Effector memory CD8-positive, alpha-beta T cell (primary cell): ENCODE measurements around the gene SERPINA5.

Experiments
- ATAC-seq: fragments of 150-1000 bp; cut with Tn5 transposase; replicated peaks from 2 replicates; pipeline ENCODE4 v1.10.0; 2021; ENCODE audit warnings: mild to moderate bottlenecking, moderate library complexity
- DNase-seq, 3 experiments: peaks; one replicate each; pipeline ENCODE4 v3.0.0; 2021
- H3K27ac Mint-ChIP-seq, 2 donors: one replicate each; pipeline ENCODE4 v1.8.0; 2022; ENCODE audit warnings: mild to moderate bottlenecking in 2 of 2, mixed read lengths in 2 of 2, moderate library complexity in 2 of 2
- H3K27me3 Mint-ChIP-seq, 2 donors: one replicate each; pipeline ENCODE4 v1.8.0; 2022; ENCODE audit warnings: mixed read lengths in 2 of 2
- H3K36me3 Mint-ChIP-seq: one replicate; pipeline ENCODE4 v1.8.0; 2022; ENCODE audit warnings: mild to moderate bottlenecking, moderate library complexity, mixed read lengths; ENCODE audit not compliant: insufficient read depth
- H3K4me1 Mint-ChIP-seq, 2 donors: one replicate each; pipeline ENCODE4 v1.8.0; 2022; ENCODE audit warnings: low read depth in 2 of 2, mixed read lengths in 2 of 2
- H3K4me3 Mint-ChIP-seq, 2 donors: one replicate each; pipeline ENCODE4 v1.8.0; 2022; ENCODE audit warnings: mild to moderate bottlenecking in 2 of 2, mixed read lengths in 2 of 2, moderate library complexity in 2 of 2
- H3K9me3 Mint-ChIP-seq, 2 donors: one replicate each; pipeline ENCODE4 v1.8.0; 2022; ENCODE audit warnings: mixed read lengths in 2 of 2

The SERPINA5 gene

DNA sequence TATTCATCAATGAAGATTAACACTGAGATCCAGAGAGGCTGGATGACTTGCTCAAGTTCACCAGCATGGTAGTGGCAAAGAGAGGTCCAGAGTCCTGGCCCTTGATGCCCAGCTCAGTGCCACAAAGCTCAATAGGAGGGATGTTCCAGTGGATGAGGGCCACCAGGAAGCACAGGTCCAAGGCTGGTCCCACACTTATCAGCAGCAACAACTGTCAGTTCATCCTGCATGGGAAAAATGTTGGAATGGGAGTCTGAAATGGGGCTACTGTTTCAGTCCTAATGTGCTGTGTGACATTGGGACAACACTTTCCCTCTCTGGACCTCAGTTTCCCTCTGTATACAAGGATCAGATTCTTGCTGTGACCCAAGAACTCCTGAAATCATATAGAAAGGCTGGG lies 11.2 kb downstream of the SERPINA5 start:
- no peaks in the 10 kb centered on the region for H3K4me1 Mint-ChIP-seq
- DNase-seq (no peak), ATAC-seq (no peak)
- peaks cover 3 to 9% of the 10 kb centered on the region in 2 donors for H3K9me3 Mint-ChIP-seq
- no peak overlapping the region for H3K4me3 Mint-ChIP-seq
- no peaks in the 10 kb centered on the region for H3K36me3 Mint-ChIP-seq
- no peak overlapping the region for H3K27ac Mint-ChIP-seq
- H3K27me3 Mint-ChIP-seq, result peaks cover 18 to 26% of the 10 kb centered on the region in 2 donors

DNA sequence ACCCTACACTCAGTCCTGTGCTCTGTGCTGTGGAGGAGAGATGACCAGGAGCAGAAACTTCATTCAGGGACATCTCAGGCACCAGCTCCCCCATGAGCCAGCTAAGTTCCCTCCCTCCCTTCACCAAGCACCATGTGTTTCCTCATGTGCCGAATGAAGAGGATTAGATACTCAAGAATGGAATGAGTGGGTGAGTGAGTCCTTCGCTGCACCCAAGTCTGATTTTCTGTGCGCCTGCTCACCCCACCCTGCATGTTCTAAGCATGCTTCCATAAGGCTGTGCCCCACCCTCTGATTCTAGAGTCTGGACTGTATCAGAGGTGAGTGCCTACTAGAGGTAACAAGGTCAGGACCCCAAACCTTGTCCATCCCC lies 12.1 kb downstream of the SERPINA5 start:
- DNase-seq (no peak), ATAC-seq (no peak)
- Mint-ChIP-seq H3K27me3 (peaks cover 18 to 24% of the 10 kb centered on the region in 2 donors), H3K27ac (no peak overlapping the region), H3K9me3 (peaks cover 3 to 9% of the 10 kb centered on the region in 2 donors), H3K36me3 (no peaks in the 10 kb centered on the region), H3K4me3 (no peak overlapping the region), H3K4me1 (no peaks in the 10 kb centered on the region)

DNA sequence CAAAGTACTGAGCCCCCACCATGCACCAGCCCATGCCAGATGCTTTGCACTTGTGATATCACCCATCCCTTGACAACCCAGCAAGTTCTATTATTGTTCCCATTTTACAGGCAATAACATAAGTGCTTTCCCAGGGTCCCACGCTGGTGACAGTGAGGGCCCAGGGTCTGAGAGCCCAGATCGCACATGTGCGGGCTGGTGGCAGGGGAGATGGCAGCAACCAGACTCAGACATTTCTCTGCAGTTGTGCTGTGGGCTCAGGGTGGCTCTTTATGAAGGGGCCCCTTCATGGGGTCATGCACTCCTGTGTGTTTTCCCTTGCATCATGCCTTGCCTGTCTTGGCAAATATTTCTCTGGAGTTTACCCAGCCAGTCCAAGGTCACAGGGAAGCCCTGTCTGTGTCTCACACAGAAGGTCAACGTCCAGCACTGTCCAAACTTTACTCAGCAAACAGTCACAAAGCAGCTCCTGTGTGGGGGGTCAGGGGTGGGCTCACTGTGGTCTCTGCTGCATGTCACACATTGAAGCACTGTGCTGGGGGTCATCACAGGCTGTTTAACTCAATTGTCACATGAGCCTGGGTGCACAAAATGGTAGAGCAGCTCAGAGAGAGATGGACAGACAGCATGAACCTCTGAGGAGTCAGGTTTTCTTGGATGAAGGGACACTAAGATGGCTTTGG lies 12.7 kb downstream of the SERPINA5 start:
- H3K27ac Mint-ChIP-seq, result no peak overlapping the region
- ATAC-seq, result no peak
- no peaks in the 10 kb centered on the region for H3K36me3 Mint-ChIP-seq
- H3K4me3 Mint-ChIP-seq, result no peak overlapping the region
- no peak for DNase-seq
- H3K9me3 Mint-ChIP-seq, result peaks cover 3 to 9% of the 10 kb centered on the region in 2 donors
- H3K4me1 Mint-ChIP-seq, result no peaks in the 10 kb centered on the region
- peaks cover 22 to 28% of the 10 kb centered on the region in 2 donors for H3K27me3 Mint-ChIP-seq

DNA sequence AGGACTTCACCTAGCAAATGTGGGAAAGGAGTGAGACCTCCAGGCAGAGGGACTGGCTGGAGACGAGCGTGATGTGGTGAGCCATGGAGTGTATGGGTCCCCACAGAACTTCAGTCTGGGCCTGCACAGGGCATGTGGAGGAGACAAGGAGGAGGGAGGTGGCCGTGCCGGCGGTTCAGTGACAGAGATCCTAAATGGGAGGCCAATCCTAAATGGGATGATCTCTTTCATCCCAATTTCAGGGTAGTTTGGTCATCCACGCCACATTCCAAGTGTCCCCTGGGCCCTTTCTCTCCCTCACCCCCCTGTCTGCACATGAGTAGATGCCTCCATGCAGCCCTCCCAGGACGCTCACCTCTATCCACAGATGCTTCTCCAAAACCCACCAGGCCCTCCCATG lies 13.2 kb downstream of the SERPINA5 start:
- H3K27ac Mint-ChIP-seq, result no peak overlapping the region
- peaks cover 3 to 9% of the 10 kb centered on the region in 2 donors for H3K9me3 Mint-ChIP-seq
- ATAC-seq (no peak), DNase-seq (no peak)
- no peak overlapping the region for H3K4me3 Mint-ChIP-seq
- H3K36me3 Mint-ChIP-seq, result no peaks in the 10 kb centered on the region
- H3K27me3 Mint-ChIP-seq, result peaks cover 25 to 33% of the 10 kb centered on the region in 2 donors
- H3K4me1 Mint-ChIP-seq, result no peaks in the 10 kb centered on the region

DNA sequence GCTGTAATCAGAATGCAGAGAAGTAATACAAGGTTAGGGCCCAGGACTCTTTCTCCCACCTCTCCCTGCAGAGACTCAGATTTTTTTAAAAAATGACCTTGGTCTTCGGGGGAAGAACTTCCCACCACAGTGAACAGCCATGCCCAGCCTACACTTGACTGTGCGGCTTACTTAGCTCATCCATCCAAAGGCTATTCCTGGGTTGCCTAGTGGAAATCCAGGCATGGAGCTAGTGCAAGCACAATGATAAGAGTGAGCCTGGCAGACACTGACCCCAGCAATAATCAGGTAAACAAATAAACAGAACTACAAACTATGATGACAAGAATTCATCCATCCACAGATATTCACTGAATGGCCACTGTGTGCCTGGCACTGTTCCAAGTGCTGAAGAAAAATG lies 14.7 kb downstream of the SERPINA5 start:
- peaks cover 28 to 42% of the 10 kb centered on the region in 2 donors for H3K27me3 Mint-ChIP-seq

DNA sequence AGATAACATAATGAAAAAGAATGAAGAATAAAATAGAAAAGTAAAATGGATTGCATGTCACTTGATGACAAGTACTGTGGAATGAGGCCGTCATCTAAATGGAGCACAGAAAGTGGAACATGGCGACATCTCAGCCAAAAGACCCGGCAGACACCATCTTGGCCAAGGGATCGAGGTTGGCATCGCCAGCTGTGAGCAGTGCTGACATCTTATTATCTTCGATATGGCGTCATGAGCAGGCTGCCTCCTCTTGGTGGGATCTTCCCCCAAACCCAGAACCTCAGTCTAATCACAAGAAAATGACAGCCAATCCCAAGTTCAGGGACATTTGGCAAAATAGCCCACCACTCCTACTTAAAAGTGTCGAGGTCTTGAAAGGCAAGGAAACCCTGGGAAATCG lies 15.1 kb downstream of the SERPINA5 start:
- Mint-ChIP-seq H3K36me3 (no peaks in the 10 kb centered on the region), H3K9me3 (no peaks in the 10 kb centered on the region), H3K4me3 (no peak overlapping the region), H3K27me3 (peaks cover 32 to 42% of the 10 kb centered on the region in 2 donors), H3K27ac (no peak overlapping the region), H3K4me1 (no peaks in the 10 kb centered on the region)
- DNase-seq (no peak), ATAC-seq (no peak)

More for the DNA sequence above, 14.7 kb downstream of the SERPINA5 start:
- ATAC-seq, result no peak
- Mint-ChIP-seq H3K9me3 (peaks cover 3 to 4% of the 10 kb centered on the region in 2 donors), H3K4me3 (no peak overlapping the region), H3K4me1 (no peaks in the 10 kb centered on the region), H3K36me3 (no peaks in the 10 kb centered on the region), H3K27ac (no peak overlapping the region)
- no peak for DNase-seq

DNA sequence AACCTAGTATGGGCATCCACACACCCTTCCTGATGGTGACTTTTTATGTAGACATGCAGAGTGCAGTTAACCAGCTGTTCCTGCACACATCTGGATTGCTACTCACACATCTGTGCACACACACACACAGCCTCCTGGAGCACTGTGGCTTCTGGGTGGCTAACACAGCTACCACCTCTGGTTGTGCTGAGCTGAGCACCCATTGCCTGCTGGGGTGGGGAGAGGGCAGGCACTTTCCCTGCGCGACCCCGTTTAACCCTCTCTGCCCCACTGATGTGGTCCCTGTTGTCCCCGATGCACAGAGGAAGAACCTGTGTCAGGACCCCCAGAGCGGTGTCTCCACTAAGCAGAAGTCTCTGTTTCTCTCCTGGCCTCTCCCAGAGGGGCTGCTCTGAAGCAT lies 16.6 kb downstream of the SERPINA5 start:
- no peak for ATAC-seq
- Mint-ChIP-seq H3K27me3 (peaks cover 32 to 42% of the 10 kb centered on the region in 2 donors), H3K36me3 (no peaks in the 10 kb centered on the region), H3K27ac (no peak overlapping the region), H3K4me3 (no peak overlapping the region), H3K9me3 (no peaks in the 10 kb centered on the region), H3K4me1 (no peaks in the 10 kb centered on the region)
- no peak for DNase-seq

DNA sequence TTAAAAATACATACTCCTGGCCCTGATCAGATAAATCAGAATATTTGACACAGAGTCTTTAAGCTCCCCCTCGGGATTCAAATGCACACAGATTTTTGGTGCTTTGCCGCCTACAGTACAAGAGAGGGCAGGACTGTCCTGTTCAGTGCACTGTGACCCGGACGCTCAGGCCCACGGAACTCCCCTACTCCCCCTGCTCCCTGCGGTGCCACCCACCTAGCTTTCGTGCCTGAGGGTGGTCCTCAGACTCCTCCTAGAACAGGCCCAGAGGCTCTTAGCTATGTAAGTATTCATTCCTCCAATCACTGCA lies 17.2 kb downstream of the SERPINA5 start:
- Mint-ChIP-seq H3K36me3 (no peaks in the 10 kb centered on the region), H3K4me1 (no peaks in the 10 kb centered on the region), H3K9me3 (no peaks in the 10 kb centered on the region), H3K27ac (no peak overlapping the region), H3K27me3 (peaks cover 32 to 42% of the 10 kb centered on the region in 2 donors), H3K4me3 (no peak overlapping the region)
- ATAC-seq, result no peak
- no peak for DNase-seq

DNA sequence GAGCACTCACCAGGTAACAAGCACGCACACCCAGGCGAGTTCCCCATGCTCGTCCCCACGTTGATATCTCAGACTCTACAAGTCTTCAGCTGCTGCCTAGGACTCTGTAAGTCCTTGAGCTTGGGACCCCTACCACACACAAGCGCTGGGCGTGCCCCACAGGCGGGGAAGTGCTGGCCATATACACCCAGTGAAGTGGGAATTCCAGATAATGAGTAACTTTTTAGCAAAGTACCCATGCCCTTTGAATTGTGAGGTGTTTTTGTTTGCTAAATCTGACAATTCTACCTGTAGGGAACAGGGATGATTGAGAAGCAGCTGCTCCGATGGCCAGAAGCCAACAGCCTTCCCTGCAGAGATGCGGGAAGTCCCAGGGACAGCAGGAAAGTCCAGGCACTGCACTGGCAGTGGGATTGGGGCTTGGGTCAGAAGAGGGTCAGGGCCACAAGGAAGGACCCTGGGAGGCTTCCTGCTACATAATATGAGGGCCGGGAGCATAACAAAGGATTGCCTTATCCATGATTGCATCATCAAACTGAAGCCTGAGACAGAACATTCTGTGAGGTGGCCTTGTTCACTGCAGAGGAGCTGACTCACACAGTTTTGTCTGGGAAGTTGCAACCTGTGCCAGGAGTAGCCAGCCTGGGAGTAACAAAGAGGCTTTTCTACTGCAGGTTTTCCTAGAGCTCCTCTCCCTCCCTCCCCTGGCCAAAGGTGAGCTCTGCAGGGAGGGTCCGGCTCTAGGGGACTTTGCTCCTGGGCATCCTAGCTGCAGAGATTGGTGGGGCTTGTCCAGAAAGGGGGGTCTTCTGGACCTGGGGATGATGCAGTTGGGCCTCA lies 17.8 kb downstream of the SERPINA5 start:
- no peaks in the 10 kb centered on the region for H3K9me3 Mint-ChIP-seq
- ATAC-seq (no peak), DNase-seq (no peak)
- H3K27me3 Mint-ChIP-seq, result peaks cover 32 to 40% of the 10 kb centered on the region in 2 donors
- no peak overlapping the region for H3K27ac Mint-ChIP-seq
- H3K36me3 Mint-ChIP-seq, result no peaks in the 10 kb centered on the region
- no peak overlapping the region for H3K4me3 Mint-ChIP-seq
- no peaks in the 10 kb centered on the region for H3K4me1 Mint-ChIP-seq

DNA sequence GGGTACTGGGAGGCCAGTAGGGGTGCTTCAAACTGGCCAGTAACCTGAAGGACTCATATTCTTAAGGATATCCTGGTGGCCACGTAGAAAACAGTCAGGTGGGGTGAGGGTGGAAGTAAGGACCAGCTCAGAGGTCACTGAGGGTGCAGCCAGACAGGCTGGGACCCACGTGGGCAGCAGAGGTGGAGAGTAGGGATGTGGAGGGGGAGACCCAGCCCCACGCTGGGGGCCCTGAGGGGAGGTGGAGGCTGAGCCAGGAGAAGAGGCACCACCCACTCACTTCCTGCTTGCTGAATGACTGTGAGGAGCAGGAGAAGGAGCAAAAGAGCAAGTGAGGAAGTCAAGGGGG lies 18.4 kb downstream of the SERPINA5 start:
- H3K27me3 Mint-ChIP-seq, result peaks cover 32 to 34% of the 10 kb centered on the region in 2 donors
- no peaks in the 10 kb centered on the region for H3K36me3 Mint-ChIP-seq
- H3K4me1 Mint-ChIP-seq, result no peaks in the 10 kb centered on the region
- H3K9me3 Mint-ChIP-seq, result no peaks in the 10 kb centered on the region
- H3K27ac Mint-ChIP-seq, result no peak overlapping the region
- H3K4me3 Mint-ChIP-seq, result no peak overlapping the region
- DNase-seq, result no peak
- no peak for ATAC-seq

DNA sequence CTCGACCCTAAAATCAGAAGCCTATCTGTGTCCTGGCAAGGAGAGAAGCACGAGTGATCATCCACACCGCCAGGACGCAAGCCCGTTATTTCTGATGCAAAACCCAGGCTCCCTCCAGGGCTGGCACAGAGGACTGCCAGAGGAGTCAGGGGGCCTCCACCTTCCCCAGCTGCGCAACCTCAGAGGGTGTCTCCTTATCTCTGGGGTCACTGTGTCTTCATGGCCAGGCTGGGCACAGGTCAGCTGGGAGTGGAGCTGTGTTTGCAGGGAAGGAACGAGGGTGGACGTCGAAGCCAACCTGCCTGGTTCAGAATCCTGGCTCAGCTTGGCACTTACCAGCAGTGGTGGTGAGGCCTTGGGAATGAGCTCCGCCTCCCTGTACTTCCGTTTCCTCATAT lies 18.9 kb downstream of the SERPINA5 start:
- Mint-ChIP-seq H3K27ac (no peak overlapping the region), H3K4me3 (no peak overlapping the region), H3K9me3 (no peaks in the 10 kb centered on the region), H3K27me3 (peaks cover 29 to 31% of the 10 kb centered on the region in 2 donors), H3K4me1 (no peaks in the 10 kb centered on the region), H3K36me3 (no peaks in the 10 kb centered on the region)
- ATAC-seq (no peak), DNase-seq (no peak)

DNA sequence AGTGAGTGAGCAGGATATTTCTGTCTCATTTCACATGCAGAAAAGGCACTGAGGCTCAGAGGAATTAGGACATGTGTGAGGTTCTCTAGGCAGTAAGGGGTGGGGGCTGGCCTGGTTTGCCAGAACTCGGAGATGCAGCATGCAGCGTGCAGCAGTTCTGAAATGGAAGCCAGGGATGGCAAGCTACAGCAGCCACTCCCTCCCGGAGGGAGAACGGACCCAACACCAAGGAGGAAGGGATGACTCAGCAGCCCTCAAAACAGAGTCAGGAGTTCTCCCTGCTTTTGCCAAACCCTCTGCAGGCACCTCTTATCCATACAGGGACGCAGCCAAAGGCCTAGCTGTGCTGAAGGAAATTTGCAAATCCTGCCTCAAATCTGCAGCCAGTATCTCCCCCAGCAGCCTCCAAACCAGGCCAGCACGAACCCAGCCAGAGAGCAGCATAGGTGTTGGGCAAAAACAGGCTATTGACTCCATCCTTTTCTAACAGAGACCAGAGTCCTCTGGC lies 20.7 kb downstream of the SERPINA5 start:
- H3K27ac Mint-ChIP-seq, result no peak overlapping the region
- no peaks in the 10 kb centered on the region for H3K36me3 Mint-ChIP-seq
- H3K27me3 Mint-ChIP-seq, result peaks cover 22 to 23% of the 10 kb centered on the region in 2 donors
- H3K4me1 Mint-ChIP-seq, result no peaks in the 10 kb centered on the region
- DNase-seq (no peak), ATAC-seq (no peak)
- H3K4me3 Mint-ChIP-seq, result no peak overlapping the region
- no peaks in the 10 kb centered on the region for H3K9me3 Mint-ChIP-seq

DNA sequence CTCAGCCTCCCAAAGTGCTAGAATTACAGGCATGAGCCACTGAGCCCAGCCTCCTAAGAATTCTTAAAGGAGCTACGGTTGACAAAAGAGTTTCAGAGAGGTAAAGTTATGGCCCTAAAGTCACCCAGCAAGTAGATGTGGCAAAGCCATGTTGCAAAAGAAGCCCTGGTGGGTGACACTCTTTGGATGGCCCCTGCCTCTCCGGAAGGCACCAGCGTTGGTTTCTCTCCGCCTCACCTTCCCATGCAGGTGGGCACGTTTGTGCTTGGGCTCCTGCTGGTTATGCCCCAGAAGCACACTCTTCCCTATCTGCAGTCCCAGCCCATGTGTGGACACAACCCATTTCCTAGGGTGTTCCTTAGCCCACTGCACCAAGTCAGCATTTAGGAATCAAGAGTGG lies 21.5 kb downstream of the SERPINA5 start:
- no peak for DNase-seq
- Mint-ChIP-seq H3K9me3 (no peaks in the 10 kb centered on the region), H3K4me3 (no peak overlapping the region)

DNA sequence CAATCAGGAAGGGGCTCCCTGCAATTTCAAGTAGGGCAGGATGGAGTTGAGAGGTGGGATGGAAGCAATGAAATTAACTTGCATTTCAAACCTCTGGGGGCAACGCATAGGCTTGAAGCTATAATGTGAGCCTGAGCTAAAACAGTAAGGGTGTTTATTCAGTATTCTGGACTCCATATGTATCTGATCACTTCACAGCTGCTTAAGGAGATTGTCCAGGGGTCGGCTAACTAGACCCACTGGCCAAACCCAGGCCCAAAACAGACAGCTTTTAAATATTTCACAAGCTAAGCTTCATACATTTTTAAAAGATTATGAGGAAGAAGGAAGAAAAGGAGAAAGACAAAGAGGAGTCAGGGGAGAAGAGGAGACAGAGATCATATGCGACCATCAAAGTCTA lies 24.1 kb downstream of the SERPINA5 start:
- H3K4me1 Mint-ChIP-seq, result no peaks in the 10 kb centered on the region
- ATAC-seq, result no peak
- H3K36me3 Mint-ChIP-seq, result no peaks in the 10 kb centered on the region
- H3K4me3 Mint-ChIP-seq, result no peak overlapping the region
- no peaks in the 10 kb centered on the region for H3K9me3 Mint-ChIP-seq
- peaks cover 9 to 17% of the 10 kb centered on the region in 2 donors for H3K27me3 Mint-ChIP-seq
- H3K27ac Mint-ChIP-seq, result no peak overlapping the region
- no peak for DNase-seq

More for the DNA sequence above, 21.5 kb downstream of the SERPINA5 start:
- Mint-ChIP-seq H3K36me3 (no peaks in the 10 kb centered on the region), H3K27ac (no peak overlapping the region), H3K27me3 (peaks cover 24 to 27% of the 10 kb centered on the region in 2 donors), H3K4me1 (no peaks in the 10 kb centered on the region)
- ATAC-seq, result no peak
